ENCODE results near the gene SSBP3. TPM values are rescaled to one million over a fixed set of nuclear protein-coding genes. Genes with fewer than 3 reads are reported as not detected.
A peak's percentile ranks its signal among the peaks of the same experiment; 100 is the strongest.
"Not testable (repeated sequence)": the region's sequence is repeated elsewhere in the genome, so short reads cannot be mapped to it uniquely, and the experiment has no call there.

SSBP3 gene
- polyA plus RNA-seq, 6 donors from 2014 or later, result 1.7 to 4.2 (median 2.2) TPM

DNA sequence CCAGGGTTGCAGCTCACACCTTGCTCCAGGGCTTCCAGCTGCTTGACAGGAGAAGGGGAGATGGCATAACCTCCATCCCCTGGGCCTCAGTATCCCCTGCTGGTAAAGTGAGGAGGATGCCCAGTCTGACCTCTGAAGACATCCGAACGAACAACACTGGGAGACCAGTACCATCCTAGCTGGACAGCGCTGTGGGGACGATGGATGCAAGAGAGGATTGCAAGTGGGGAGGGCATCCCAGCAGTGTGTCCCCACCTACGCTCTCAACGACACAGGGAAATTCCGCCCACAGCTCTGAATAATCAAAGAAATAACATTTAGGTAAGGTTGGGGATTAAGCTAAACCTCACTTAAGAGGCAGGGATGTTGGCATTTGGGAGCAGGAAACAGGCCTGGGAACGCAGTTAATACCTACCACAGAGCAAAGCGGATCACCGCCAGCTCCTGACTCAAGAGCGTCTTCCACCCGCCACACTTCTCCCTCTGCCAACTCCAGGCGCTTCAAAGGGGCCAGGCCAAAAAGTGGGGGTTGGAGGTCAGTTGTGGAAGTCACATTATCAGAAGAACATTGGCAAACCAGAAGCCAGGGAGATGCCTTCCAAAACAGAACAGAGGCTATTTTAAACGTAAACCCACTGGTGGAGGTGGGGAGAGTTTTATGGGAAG, 47.6 kb downstream of the SSBP3 start:
- DNase-seq, result no peak
- Mint-ChIP-seq H3K4me1 (peaks cover 17 to 29% (median 24%) of the 10 kb centered on the region in 3 donors), H3K27me3 (no peaks in the 10 kb centered on the region), H3K27ac (peak overlapping the region in 2 of 6 donors; percentile 59 to 75), H3K4me3 (no peak overlapping the region), H3K9me3 (no peaks in the 10 kb centered on the region), H3K36me3 (no peaks in the 10 kb centered on the region)
- no peak for ATAC-seq (ENCODE audit: low read depth in 2 of 2)

DNA sequence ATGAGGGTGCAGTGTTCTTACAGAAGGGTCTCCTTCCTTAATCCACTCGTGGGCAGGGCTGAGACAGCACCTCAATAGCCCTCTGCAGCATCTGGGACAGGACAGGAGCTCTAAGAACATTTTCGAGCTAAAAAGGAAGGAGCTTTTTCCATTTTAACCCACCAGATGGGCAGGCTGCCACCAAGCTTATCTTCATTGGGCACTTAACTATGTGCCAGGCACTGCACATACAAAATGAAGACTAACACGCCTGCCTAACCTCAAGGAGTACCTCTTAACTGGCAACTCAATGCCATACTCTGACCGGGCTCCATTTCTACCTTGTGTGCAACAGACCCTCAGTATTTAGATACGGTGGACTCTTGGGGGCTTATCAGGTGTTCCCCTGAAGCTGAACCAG, 48.2 kb downstream of the SSBP3 start:
- H3K4me1 Mint-ChIP-seq, result peaks cover 12 to 29% (median 24%) of the 10 kb centered on the region in 3 donors
- no peak for DNase-seq
- H3K4me3 Mint-ChIP-seq, result peak overlapping the region in 2 of 8 donors; percentile 6 to 56
- no peak for ATAC-seq (ENCODE audit: low read depth in 2 of 2)
- H3K27ac Mint-ChIP-seq, result no peak overlapping the region
- H3K36me3 Mint-ChIP-seq, result no peaks in the 10 kb centered on the region
- H3K9me3 Mint-ChIP-seq, result no peaks in the 10 kb centered on the region
- H3K27me3 Mint-ChIP-seq, result no peaks in the 10 kb centered on the region

- peak; percentile 80 to 88 for ATAC-seq (ENCODE audit: low read depth in 2 of 2)
These were observed 49.5 kb downstream of the SSBP3 start for GRCh38 chr1:54356680-54357147.

GRCh38 chr1:54355931-54356679, 50.1 kb downstream of the SSBP3 start:
- H3K4me1 Mint-ChIP-seq, result peaks cover 16 to 29% (median 24%) of the 10 kb centered on the region in 3 donors
- DNase-seq (peak; percentile 25), ATAC-seq (ENCODE audit: low read depth in 2 of 2) (peak; percentile 58 to 69)
- no peaks in the 10 kb centered on the region for H3K9me3 Mint-ChIP-seq
- no peaks in the 10 kb centered on the region for H3K27me3 Mint-ChIP-seq
- H3K27ac Mint-ChIP-seq, result peak overlapping the region in 5 of 6 donors; percentile 44 to 84 (median 72)
- H3K4me3 Mint-ChIP-seq, result peak overlapping the region; percentile 73 to 94 (median 85)
- no peaks in the 10 kb centered on the region for H3K36me3 Mint-ChIP-seq

More at GRCh38 chr1:54356680-54357147, 49.5 kb downstream of the SSBP3 start:
- no peaks in the 10 kb centered on the region for H3K9me3 Mint-ChIP-seq
- H3K36me3 Mint-ChIP-seq, result no peaks in the 10 kb centered on the region
- H3K27me3 Mint-ChIP-seq, result no peaks in the 10 kb centered on the region
- H3K27ac Mint-ChIP-seq, result peak overlapping the region in 5 of 6 donors; percentile 4 to 86 (median 84)
- H3K4me1 Mint-ChIP-seq, result peaks cover 16 to 29% (median 24%) of the 10 kb centered on the region in 3 donors
- peak; percentile 12 for DNase-seq
- H3K4me3 Mint-ChIP-seq, result peak overlapping the region; percentile 73 to 94 (median 85)

- Mint-ChIP-seq H3K9me3 (no peaks in the 10 kb centered on the region), H3K4me3 (peak overlapping the region in 3 of 8 donors; percentile 9 to 55 (median 29))
These were observed 51.3 kb downstream of the SSBP3 start for GRCh38 chr1:54354899-54355298.

GRCh38 chr1:54353959-54354358, 52.2 kb downstream of the SSBP3 start:
- H3K4me3 Mint-ChIP-seq, result no peak overlapping the region
- H3K36me3 Mint-ChIP-seq, result no peaks in the 10 kb centered on the region
- no peak for DNase-seq
- no peak for ATAC-seq (ENCODE audit: low read depth in 2 of 2)
- H3K27ac Mint-ChIP-seq, result no peak overlapping the region
- H3K9me3 Mint-ChIP-seq, result no peaks in the 10 kb centered on the region
- H3K4me1 Mint-ChIP-seq, result peaks cover 16 to 29% (median 28%) of the 10 kb centered on the region in 3 donors
- H3K27me3 Mint-ChIP-seq, result no peaks in the 10 kb centered on the region

More at GRCh38 chr1:54354899-54355298, 51.3 kb downstream of the SSBP3 start:
- Mint-ChIP-seq H3K4me1 (peaks cover 16 to 29% (median 28%) of the 10 kb centered on the region in 3 donors), H3K36me3 (no peaks in the 10 kb centered on the region), H3K27me3 (no peaks in the 10 kb centered on the region), H3K27ac (peak overlapping the region in 2 of 6 donors; percentile 28 to 37)
- ATAC-seq (ENCODE audit: low read depth in 2 of 2) (no peak), DNase-seq (no peak)

DNA sequence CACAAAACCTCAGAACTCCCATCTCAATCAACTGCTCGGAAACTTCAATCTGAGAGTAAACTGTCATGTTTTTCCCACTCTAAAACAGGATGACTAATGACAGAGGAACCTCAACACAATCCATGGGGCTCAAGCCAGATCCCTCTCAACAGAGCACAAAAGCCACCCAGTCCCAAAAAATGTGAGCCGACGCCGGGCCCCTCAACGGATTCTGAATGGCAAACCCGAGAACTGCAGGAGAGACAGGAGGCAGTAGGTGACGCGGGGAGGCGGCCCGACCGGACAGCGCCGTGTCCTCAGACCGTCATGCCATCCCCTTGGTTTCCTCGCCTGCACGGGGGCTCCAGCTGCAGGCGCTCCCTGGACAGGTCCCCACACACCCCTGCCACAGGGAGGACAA, 53.4 kb downstream of the SSBP3 start:
- Mint-ChIP-seq H3K4me1 (peaks cover 16 to 28% (median 28%) of the 10 kb centered on the region in 3 donors), H3K4me3 (no peak overlapping the region), H3K9me3 (no peaks in the 10 kb centered on the region), H3K27me3 (no peaks in the 10 kb centered on the region), H3K36me3 (no peaks in the 10 kb centered on the region), H3K27ac (peak overlapping the region in 1 of 6 donors; percentile 49)
- no peak for DNase-seq
- no peak for ATAC-seq (ENCODE audit: low read depth in 2 of 2)

- H3K27ac Mint-ChIP-seq, result no peak overlapping the region
These were observed 55.8 kb downstream of the SSBP3 start for GRCh38 chr1:54350360-54350759.

DNA sequence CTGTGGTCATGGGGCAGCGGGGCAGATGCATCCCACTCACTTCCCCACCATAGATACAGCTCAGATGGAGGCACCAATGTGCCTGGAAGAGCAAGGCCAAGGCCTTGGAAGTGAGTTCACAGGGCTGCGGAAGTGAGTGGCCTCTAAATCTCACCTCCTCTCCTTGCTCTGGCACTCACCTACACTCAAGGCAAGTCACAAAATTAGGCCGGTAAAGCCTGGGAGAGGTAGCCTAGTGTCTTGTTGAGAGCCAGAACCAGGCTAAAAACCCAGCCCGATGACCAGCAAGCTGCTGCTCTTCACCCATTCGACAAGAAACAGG, 57.5 kb downstream of the SSBP3 start:
- Mint-ChIP-seq H3K27me3 (no peaks in the 10 kb centered on the region), H3K4me1 (peaks cover 0 to 5% (median 4%) of the 10 kb centered on the region in 3 donors), H3K36me3 (no peaks in the 10 kb centered on the region), H3K4me3 (no peak overlapping the region), H3K9me3 (no peaks in the 10 kb centered on the region), H3K27ac (no peak overlapping the region)
- no peak for ATAC-seq (ENCODE audit: low read depth in 2 of 2)
- no peak for DNase-seq

More at GRCh38 chr1:54350360-54350759, 55.8 kb downstream of the SSBP3 start:
- Mint-ChIP-seq H3K36me3 (no peaks in the 10 kb centered on the region), H3K9me3 (no peaks in the 10 kb centered on the region), H3K27me3 (no peaks in the 10 kb centered on the region), H3K4me3 (no peak overlapping the region), H3K4me1 (peaks cover 4 to 5% (median 4%) of the 10 kb centered on the region in 3 donors)
- ATAC-seq (ENCODE audit: low read depth in 2 of 2) (no peak), DNase-seq (no peak)

DNA sequence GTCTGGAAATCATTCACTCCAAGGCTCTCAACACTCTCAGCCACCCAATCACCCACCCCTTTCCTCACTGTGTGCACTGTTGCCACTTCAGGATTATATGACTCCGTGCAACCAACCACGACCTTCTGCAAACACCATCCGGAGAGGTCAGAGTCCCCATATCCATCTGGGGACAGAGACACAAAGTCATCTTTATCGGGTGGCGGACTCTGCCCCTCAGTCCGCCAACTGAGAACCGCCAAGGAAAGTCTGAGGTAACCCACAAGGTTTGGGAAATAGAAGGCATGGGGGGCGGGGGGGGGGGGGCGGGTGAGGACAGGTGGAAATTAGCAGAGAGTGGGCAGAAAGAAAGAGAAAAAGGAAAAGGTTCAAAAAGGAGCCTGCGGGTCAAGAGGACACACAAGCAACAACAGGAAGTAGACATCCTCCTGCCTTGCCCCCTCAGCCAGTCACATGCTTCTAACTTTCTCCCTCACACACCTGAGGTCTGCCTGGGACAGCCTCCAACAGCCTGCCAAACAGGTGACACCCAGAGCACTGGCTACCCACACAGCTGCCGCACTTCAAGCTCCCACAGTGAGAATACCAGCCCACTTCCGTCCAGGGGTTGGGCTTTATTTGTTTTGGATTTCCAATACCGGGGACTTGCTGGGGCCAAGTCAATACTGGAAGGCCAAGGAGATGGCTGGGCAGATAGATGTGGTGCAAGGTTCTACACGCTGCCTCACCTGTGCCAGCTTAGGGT, 58.1 kb downstream of the SSBP3 start:
- no peak for DNase-seq
- peak overlapping the region in 1 of 6 donors; percentile 82 for H3K27ac Mint-ChIP-seq

DNA sequence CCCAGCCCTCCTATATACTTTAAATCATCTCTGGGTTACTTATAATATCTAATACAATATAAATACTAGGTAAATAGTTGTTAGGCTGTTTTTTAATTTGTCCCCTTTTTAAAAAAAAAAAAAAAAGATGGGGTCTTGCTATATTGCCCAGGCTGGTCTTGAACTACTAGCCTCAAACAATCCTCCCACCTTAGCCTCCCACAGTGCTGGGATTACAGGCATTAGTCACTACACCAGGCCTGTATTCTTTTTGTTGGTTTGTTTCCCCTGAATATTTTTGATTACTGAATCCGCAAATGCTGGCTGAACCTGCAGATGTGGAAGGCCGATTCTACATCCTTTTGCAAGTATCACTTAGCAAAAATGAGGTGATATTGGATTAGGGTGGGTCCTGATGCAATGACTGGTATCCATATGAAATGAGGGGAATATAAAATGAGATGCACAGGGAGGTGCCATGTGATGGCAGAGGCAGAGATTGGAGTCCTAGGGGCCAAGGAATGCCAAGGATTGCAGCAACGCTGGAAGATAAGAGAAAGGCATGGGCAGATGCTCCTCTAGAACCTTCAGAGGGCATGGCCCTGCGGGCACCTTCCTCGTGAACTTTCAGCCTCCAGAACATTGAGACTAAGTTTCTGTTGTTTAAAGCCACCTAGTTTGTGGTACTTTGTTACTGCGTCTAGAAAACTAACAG, 58.8 kb downstream of the SSBP3 start:
- no peak for DNase-seq
- Mint-ChIP-seq H3K27ac (peak overlapping the region in 1 of 6 donors; percentile 19), H3K36me3 (no peaks in the 10 kb centered on the region), H3K9me3 (no peaks in the 10 kb centered on the region), H3K4me3 (no peak overlapping the region), H3K27me3 (no peaks in the 10 kb centered on the region), H3K4me1 (peaks cover 3 to 6% (median 5%) of the 10 kb centered on the region in 3 donors)
- ATAC-seq (ENCODE audit: low read depth in 2 of 2), result no peak

More for the DNA sequence above, 58.1 kb downstream of the SSBP3 start:
- ATAC-seq (ENCODE audit: low read depth in 2 of 2), result no peak
- Mint-ChIP-seq H3K4me1 (peaks cover 1 to 5% (median 5%) of the 10 kb centered on the region in 3 donors), H3K36me3 (no peaks in the 10 kb centered on the region), H3K4me3 (no peak overlapping the region), H3K27me3 (no peaks in the 10 kb centered on the region), H3K9me3 (no peaks in the 10 kb centered on the region)

GRCh38 chr1:54345548-54345947, 60.6 kb downstream of the SSBP3 start:
- H3K27me3 Mint-ChIP-seq; H3K9me3 Mint-ChIP-seq; DNase-seq; H3K4me1 Mint-ChIP-seq; ATAC-seq (ENCODE audit: low read depth in 2 of 2); H3K36me3 Mint-ChIP-seq: not testable (repeated sequence)
- Mint-ChIP-seq H3K27ac (peak overlapping the region in 1 of 6 donors; percentile 49), H3K4me3 (peak overlapping the region in 1 of 8 donors; percentile 7)

DNA sequence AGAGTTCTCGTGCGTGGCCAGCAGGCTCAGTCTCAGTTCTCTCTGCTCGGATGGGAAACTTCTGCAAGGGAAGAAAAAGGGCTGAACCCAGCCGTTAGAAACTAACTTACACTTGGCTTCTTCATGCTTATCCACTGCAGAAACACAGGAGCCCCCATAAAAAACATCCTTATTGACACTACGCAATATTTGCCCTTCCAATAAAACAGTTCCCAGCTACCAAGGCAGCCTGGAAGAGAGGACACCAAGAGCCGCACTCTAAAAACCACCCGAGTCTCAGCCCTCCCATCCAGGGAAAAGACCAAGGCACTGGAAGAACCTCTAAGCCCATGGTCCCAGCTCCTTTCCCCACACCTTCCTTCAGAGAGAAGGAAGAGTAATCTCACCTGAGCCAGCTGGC, 61.1 kb downstream of the SSBP3 start:
- Mint-ChIP-seq H3K27me3 (no peaks in the 10 kb centered on the region), H3K4me1 (peaks cover 5 to 9% (median 6%) of the 10 kb centered on the region in 3 donors), H3K4me3 (no peak overlapping the region), H3K36me3 (no peaks in the 10 kb centered on the region), H3K9me3 (no peaks in the 10 kb centered on the region), H3K27ac (peak overlapping the region in 1 of 6 donors; percentile 49)
- ATAC-seq (ENCODE audit: low read depth in 2 of 2) (no peak), DNase-seq (no peak)
